Cerebellar nuclear complex (tissue), 1 donor: ENCODE data around the gene SLC46A2.

Experiments used
- DNase-seq, 2 experiments: peaks; one replicate each; lab custom pipeline; 2025; lab: John Stamatoyannopoulos, UW

Gene SLC46A2

GRCh38 chr9:112858005-112858404 is 32.7 kb downstream of the SLC46A2 start:
- no peak for DNase-seq

GRCh38 chr9:112856843-112857242 is 33.8 kb downstream of the SLC46A2 start:
- DNase-seq = no peak

- DNase-seq = no peak
Measured at GRCh38 chr9:112856200-112856599, 34.5 kb downstream of the SLC46A2 start.

GRCh38 chr9:112854657-112855056 is 36.0 kb downstream of the SLC46A2 start:
- no peak for DNase-seq

GRCh38 chr9:112853882-112854585 is 36.6 kb downstream of the SLC46A2 start:
- no peak for DNase-seq

- no peak for DNase-seq
Measured at GRCh38 chr9:112852741-112853504, 37.8 kb downstream of the SLC46A2 start.

- no peak for DNase-seq
Measured at GRCh38 chr9:112850840-112851239, 39.8 kb downstream of the SLC46A2 start.

GRCh38 chr9:112849363-112849922 is 41.2 kb downstream of the SLC46A2 start:
- no peak for DNase-seq

GRCh38 chr9:112848316-112849151 is 42.1 kb downstream of the SLC46A2 start:
- DNase-seq = no peak

- DNase-seq = no peak
Measured at GRCh38 chr9:112846528-112847488, 43.9 kb downstream of the SLC46A2 start.

GRCh38 chr9:112844771-112845542 is 45.7 kb downstream of the SLC46A2 start:
- DNase-seq = peak in 1 of 2 experiments; percentile 7

GRCh38 chr9:112842555-112842954 is 48.1 kb downstream of the SLC46A2 start:
- DNase-seq = no peak

- DNase-seq = no peak
Measured at GRCh38 chr9:112841261-112841660, 49.4 kb downstream of the SLC46A2 start.

GRCh38 chr9:112839331-112839730 is 51.3 kb downstream of the SLC46A2 start:
- no peak for DNase-seq

GRCh38 chr9:112838342-112838741 is 52.3 kb downstream of the SLC46A2 start:
- DNase-seq = no peak

GRCh38 chr9:112836394-112836793 is 54.3 kb downstream of the SLC46A2 start:
- DNase-seq = no peak

- DNase-seq = no peak
Measured at GRCh38 chr9:112833081-112833480, 57.6 kb downstream of the SLC46A2 start.

- DNase-seq = peak in 1 of 2 experiments; percentile 53
Measured at GRCh38 chr9:112831969-112832368, 58.7 kb downstream of the SLC46A2 start.

GRCh38 chr9:112831281-112831851 is 59.3 kb downstream of the SLC46A2 start:
- DNase-seq = peak in 1 of 2 experiments; percentile 54
